Right forelimb (tissue), 1 donor: ENCODE results near the gene SFI1.
"Not testable (repeated sequence)": the region's sequence is repeated elsewhere in the genome, so short reads cannot be mapped to it uniquely, and the experiment has no call there.

ENCODE experiments used
- DNase-seq: peaks from one replicate; pipeline ENCODE4 v3.0.0-alpha.2; 2018

The SFI1 gene

GRCh38 chr22:31590161-31590560, 93.8 kb downstream of the SFI1 start:
- not testable (repeated sequence) for DNase-seq

- DNase-seq, result no peak
Measured at GRCh38 chr22:31595271-31595670, 98.9 kb downstream of the SFI1 start.

- DNase-seq, result no peak
Measured at GRCh38 chr22:31602259-31602952, 106.1 kb downstream of the SFI1 start.

GRCh38 chr22:31603081-31603525, 106.8 kb downstream of the SFI1 start:
- no peak for DNase-seq

- no peak for DNase-seq
Measured at GRCh38 chr22:31603574-31603973, 107.2 kb downstream of the SFI1 start.

GRCh38 chr22:31604137-31604705, 107.9 kb downstream of the SFI1 start:
- no peak for DNase-seq

GRCh38 chr22:31604746-31605705, 108.7 kb downstream of the SFI1 start:
- no peak for DNase-seq

- DNase-seq, result no peak
Measured at GRCh38 chr22:31605851-31606585, 109.7 kb downstream of the SFI1 start.

- DNase-seq, result no peak
Measured at GRCh38 chr22:31607696-31608095, 111.4 kb downstream of the SFI1 start.

GRCh38 chr22:31609716-31610115, 113.4 kb downstream of the SFI1 start:
- no peak for DNase-seq

- no peak for DNase-seq
Measured at GRCh38 chr22:31610611-31611010, 114.3 kb downstream of the SFI1 start.

- DNase-seq, result no peak
Measured at GRCh38 chr22:31611061-31611760, 114.9 kb downstream of the SFI1 start.

GRCh38 chr22:31612891-31613285, 116.6 kb downstream of the SFI1 start:
- no peak for DNase-seq

- DNase-seq, result no peak
Measured at GRCh38 chr22:31613286-31613903, 117.1 kb downstream of the SFI1 start.

GRCh38 chr22:31613904-31614296, 117.6 kb downstream of the SFI1 start:
- no peak for DNase-seq

GRCh38 chr22:31614781-31615490, 118.6 kb downstream of the SFI1 start:
- no peak for DNase-seq

GRCh38 chr22:31615491-31615860, 119.1 kb downstream of the SFI1 start:
- DNase-seq, result no peak

- DNase-seq, result no peak
Measured at GRCh38 chr22:31615940-31616314, 119.6 kb downstream of the SFI1 start.

- no peak for DNase-seq
Measured at GRCh38 chr22:31616315-31616980, 120.1 kb downstream of the SFI1 start.

GRCh38 chr22:31618057-31618456, 121.7 kb downstream of the SFI1 start:
- DNase-seq, result no peak
